Right lobe of liver (tissue), 6 donors: ENCODE measurements around the gene UGT1A3. TPM values are rescaled to one million over a fixed set of nuclear protein-coding genes. Genes with fewer than 3 reads are reported as not detected.
"Not testable (repeated sequence)": the region's sequence is repeated elsewhere in the genome, so short reads cannot be mapped to it uniquely, and the experiment has no call there.

Source experiments
- ATAC-seq, 4 donors: fragments of 200-7000 bp; cut with Tn5 transposase; one replicate each; pipeline ENCODE4 v1.9.1; 2020; ENCODE audit warnings: mild to moderate bottlenecking in 4 of 4, moderate library complexity in 4 of 4
- DNase-seq, 3 donors: peaks; one replicate each; pipeline ENCODE4 v3.0.0-alpha.2; 2020
- H3K27ac ChIP-seq, 3 donors: fragments of 200-600 bp; one replicate each; pipeline ENCODE4 v1.8.0; 2022
- H3K27me3 ChIP-seq, 2 donors: fragments of 200-600 bp; one replicate each; pipeline ENCODE4 v1.8.0; 2022
- H3K36me3 ChIP-seq, 4 donors: fragments of 200-600 bp; sonication (generic) in 1 of 4; one replicate each; pipeline versions ENCODE4 v1.5.1 to v1.8.0; 2017 to 2022; ENCODE audit warnings: control low read depth in 1 of 4
- H3K4me1 ChIP-seq, 4 donors: fragments of 200-600 bp; sonication (generic) in 1 of 4; one replicate each; pipeline versions ENCODE4 v1.5.1 to v1.8.0; 2017 to 2022; ENCODE audit warnings: control low read depth in 1 of 4
- H3K4me3 ChIP-seq, 3 donors: fragments of 200-600 bp; one replicate each; pipeline ENCODE4 v1.8.0; 2022
- H3K9me3 ChIP-seq, 4 donors: fragments of 200-600 bp; sonication (generic) in 1 of 4; one replicate each; pipeline versions ENCODE4 v1.5.1 to v1.8.0; 2017 to 2022; ENCODE audit warnings: control low read depth in 1 of 4
- CTCF ChIP-seq, 4 donors: fragments of 200-600 bp in 3 of 4; fragments of 450-650 bp in 1 of 4; IDR thresholded peaks; one replicate each; pipeline versions ENCODE4 v1.5.1 to v1.8.0; 2016 to 2022; ENCODE audit warnings: antibody characterized with exemption in 4 of 4, mild to moderate bottlenecking in 2 of 4
- POLR2A ChIP-seq: fragments of 450-650 bp; IDR thresholded peaks from one replicate; pipeline ENCODE4 v1.6.1; 2017; ENCODE audit warnings: antibody characterized with exemption, mild to moderate bottlenecking
- WGBS: methylation state at CpG from one replicate; pipeline ENCODE4 v1.1.6; 2018; ENCODE audit warnings: low coverage, low lambda C conversion rate; ENCODE audit not compliant: insufficient coverage; ENCODE audit errors: missing lambda C conversion rate; 5-methylcytosine and 5-hydroxymethylcytosine counted together
- intact Hi-C, 2 donors: fragments of 100-400 bp; cut with DNase I; formaldehyde crosslinking; loops; one replicate each; pipeline versions ENCODE4 v1.11.2 to v1.14.1; 2022
- total RNA-seq, 6 experiments: library from RNA; depleted of rRNA in 2 of 6; stranded (reverse); fragments of >200 nt in 2 of 6; fragmentation: NEBNext Ultra II Directional in 3 of 6; extraction: Animal tissue kit (Norgen Biotek cat#: 25700) in 3 of 6; gene quantifications; one replicate each; pipeline versions ENCODE4 v1.1.0 to v1.2.4, GENCODE V29; 2016 to 2023
- donor health status: DM: no; HTN: yes; CAD: no.
- donor health status: DM: no; HTN: no; CAD: no.
- donor health status: DM: no; HTN: no; CAD: no.
- donor health status: DM: no; HTN: yes; CAD: no.
- donor health status: DM: no; HTN: yes; CAD: no.

The UGT1A3 gene
- total RNA-seq, 6 experiments from 2014 or later: 12.9 to 125 (median 22.0) TPM

GRCh38 chr2:233718552-233718951 lies 10.3 kb upstream of the UGT1A3 start, which contains the start of gene UGT1A4:
UGT1A4 (plus strand) TSS chr2:233718736; CDS start chr2:233718821, 85 bp downstream.
- Histone ChIP-seq H3K4me3 (peak within 1 kb of the TSS; percentile 39 to 76 (median 63)), H3K9me3 (no peaks in the 10 kb centered on the region), H3K27me3 (no peaks in the 10 kb centered on the region), H3K27ac (peak within 1 kb of the TSS in 2 of 3 donors; percentile 72 to 91), H3K4me1 (peaks cover 0 to 37% (median 6%) of the 10 kb centered on the region in 4 donors), H3K36me3 (no peaks in the 10 kb centered on the region)
- 25% methylated on average over 4 of the region's 7 CpGs for WGBS
- intact Hi-C loops: loop anchor here in 1 of 2 donors (5.0 kb wide), 1 partner anchor 44 kb away; the partner anchor contains the start of gene UGT1A1
- no peak for TF ChIP-seq CTCF (IDR thresholded peaks at IDR 0.05)
- peak; percentile 88 for TF ChIP-seq POLR2A
- peak; percentile 56 to 91 (median 88) for DNase-seq
- peak; percentile 81 to 94 (median 88) for ATAC-seq

- DNase-seq: peak in 2 of 3 donors; percentile 52 to 70
- peak overlapping the region in 1 of 3 donors; percentile 19 for H3K4me3 ChIP-seq
- H3K27me3 ChIP-seq, intact Hi-C loops, H3K9me3 ChIP-seq, H3K36me3 ChIP-seq: not testable (repeated sequence)
- ATAC-seq: peak; percentile 80 to 93 (median 92)
- WGBS: 59% methylated on average over 4 of the region's 14 CpGs
- H3K4me1 ChIP-seq: peaks cover 0 to 85% (median 23%) of the 10 kb centered on the region in 4 donors
- H3K27ac ChIP-seq: peak overlapping the region in 2 of 3 donors; percentile 29 to 56
Observed at GRCh38 chr2:233736868-233737653, 8.2 kb downstream of the UGT1A3 start.

- Histone ChIP-seq H3K4me1 (peaks cover 0 to 83% (median 29%) of the 10 kb centered on the region in 4 donors), H3K27me3 (no peaks in the 10 kb centered on the region), H3K4me3 (no peak overlapping the region), H3K27ac (no peak overlapping the region), H3K36me3 (peaks cover 0 to 11% (median 0%) of the 10 kb centered on the region in 4 donors), H3K9me3 (no peaks in the 10 kb centered on the region)
- TF ChIP-seq POLR2A: no peak
- no peak for TF ChIP-seq CTCF (IDR thresholded peaks at IDR 0.05)
- intact Hi-C loops: no loop called here
- no peak for DNase-seq
- ATAC-seq: no peak
- WGBS: 76% methylated on average over 2 of the region's 2 CpGs
Observed at GRCh38 chr2:233740870-233741269, 12.0 kb downstream of the UGT1A3 start.

GRCh38 chr2:233743464-233744259 lies 14.8 kb downstream of the UGT1A3 start:
- no peak for TF ChIP-seq CTCF (IDR thresholded peaks at IDR 0.05)
- TF ChIP-seq POLR2A: no peak
- Histone ChIP-seq H3K27ac (no peak overlapping the region), H3K27me3 (no peaks in the 10 kb centered on the region), H3K4me3 (no peak overlapping the region), H3K4me1 (peaks cover 0 to 64% (median 17%) of the 10 kb centered on the region in 4 donors), H3K9me3 (no peaks in the 10 kb centered on the region), H3K36me3 (peaks cover 0 to 11% (median 0%) of the 10 kb centered on the region in 4 donors)
- intact Hi-C loops: no loop called here
- no peak for ATAC-seq
- 74% methylated on average over 13 of the region's 46 CpGs for WGBS
- DNase-seq: peak in 1 of 3 donors; percentile 58
